Panc1 (cell line): ENCODE results near the gene ATP8B1. TPM values are rescaled to one million over a fixed set of nuclear protein-coding genes. Genes with fewer than 3 reads are reported as not detected.

Experiments
- ATAC-seq: fragments of 200-7000 bp; cut with Tn5 transposase; 2 replicates; pipeline ENCODE4 v1.9.1; 2020; ENCODE audit warnings: mild to moderate bottlenecking, moderate library complexity
- BruUV-seq: library from RNA; stranded (reverse); fragments of 400-500 nt; replicated peaks from 2 replicates; lab custom pipeline; 2021; lab: Mats Ljungman, UMichigan
- CTCF ChIA-PET: fragments of 300-600 bp; sonication (Branson Sonifier 250); formaldehyde crosslinking; loops from one replicate; lab custom pipeline; 2022; ENCODE audit warnings: antibody characterized with exemption; lab: Charles Lee
- POLR2A ChIA-PET: fragments of 300-600 bp; sonication (Branson Sonifier 250); formaldehyde crosslinking; loops from one replicate; lab custom pipeline; 2022; ENCODE audit warnings: antibody characterized with exemption; lab: Charles Lee
- DNase-seq: peaks from one replicate; pipeline ENCODE4 v3.0.0-alpha.2; 2010; ENCODE audit warnings: low read depth, low spot score
- H3K27ac ChIP-seq: 2 replicates; pipeline ENCODE4 v1.5.1; 2011; ENCODE audit warnings: mild to moderate bottlenecking, low read length, inconsistent platforms
- H3K27me3 ChIP-seq: fragments of 200-500 bp; sonication (Bioruptor generic); 2 replicates; pipeline ENCODE4 v1.6.0; 2014; ENCODE audit warnings: low read length, inconsistent platforms; ENCODE audit not compliant: control insufficient read depth, insufficient read depth
- H3K36me3 ChIP-seq: fragments of 200-500 bp; sonication (Bioruptor generic); 2 replicates; pipeline ENCODE4 v1.5.1; 2014; ENCODE audit warnings: inconsistent platforms, mild to moderate bottlenecking, low read length, moderate library complexity; ENCODE audit not compliant: control insufficient read depth, insufficient read depth
- H3K4me1 ChIP-seq: 2 replicates; pipeline ENCODE4 v1.5.1; 2011; ENCODE audit warnings: inconsistent platforms, mild to moderate bottlenecking, low read length, moderate library complexity; ENCODE audit not compliant: control insufficient read depth, insufficient read depth
- H3K4me3 ChIP-seq, 2 experiments: 2 replicates each; pipeline ENCODE4 v1.5.1; 2011 to 2012; ENCODE audit warnings: low read depth in 2 of 2, low read length in 2 of 2, mild to moderate bottlenecking in 2 of 2, inconsistent platforms in 1 of 2, moderate library complexity in 1 of 2
- H3K9me3 ChIP-seq: fragments of 200-500 bp; sonication (Bioruptor generic); 2 replicates; pipeline ENCODE4 v1.5.1; 2014; ENCODE audit warnings: low read depth, mild to moderate bottlenecking, inconsistent platforms, low read length, moderate library complexity; ENCODE audit not compliant: control insufficient read depth, insufficient read depth
- POLR2AphosphoS5 ChIP-seq: IDR thresholded peaks from 2 replicates; pipeline ENCODE4 v1.6.1; 2012; ENCODE audit warnings: mild to moderate bottlenecking, low read depth, low read length, moderate library complexity
- REST ChIP-seq, 2 experiments: IDR thresholded peaks; 2 replicates each; pipeline ENCODE4 v1.6.1; 2011 to 2012; ENCODE audit warnings: low read depth in 2 of 2, control low read depth in 1 of 2, low read length in 1 of 2, mild to moderate bottlenecking in 1 of 2, moderate library complexity in 1 of 2; ENCODE audit not compliant: insufficient read depth in 1 of 2
- SIN3A ChIP-seq: IDR thresholded peaks from 2 replicates; pipeline ENCODE4 v1.6.1; 2012; ENCODE audit warnings: low read depth, mild to moderate bottlenecking, low read length, moderate library complexity, borderline replicate concordance; ENCODE audit not compliant: insufficient read depth
- TCF7L2 ChIP-seq: IDR thresholded peaks from 2 replicates; pipeline ENCODE4 v1.6.1; 2011; ENCODE audit warnings: mild to moderate bottlenecking, low read depth, low read length, inconsistent platforms
- in situ Hi-C: cut with HindIII; loops from 2 replicates; pipeline ENCODE4 v1.10.0; 2016; ENCODE audit warnings: low sequenced_read_pairs, low pct_unique_long_range_greater_than_20kb
- intact Hi-C: fragments of 100-400 bp; cut with micrococcal nuclease; formaldehyde crosslinking; loops from one replicate; pipeline ENCODE4 v1.10.0; 2022; ENCODE audit not compliant: unreplicated experiment
- total RNA-seq: library from RNA; stranded (reverse); gene quantifications from one replicate; pipeline ENCODE4 v1.2.1, GENCODE V29; 2021; ENCODE audit not compliant: unreplicated experiment
- TF ChIP-seq, protein P1 (sequence below): fragments of 450-650 bp; IDR thresholded peaks from 2 replicates; pipeline ENCODE4 v1.5.1; 2017; ENCODE audit warnings: mild to moderate bottlenecking

The ATP8B1 gene
- total RNA-seq, 1 experiment from 2014 or later: 12.5 TPM

- H3K27me3 ChIP-seq: no peaks in the 10 kb centered on the region
- DNase-seq: no peak
- H3K4me1 ChIP-seq: peaks cover 2% of the 10 kb centered on the region
- in situ Hi-C loops: no loop called here
- no TSS peak for BruUV-seq
- H3K27ac ChIP-seq: no peak overlapping the region
- CTCF ChIA-PET: no interaction called here
- TF ChIP-seq SIN3A (no peak), REST (IDR thresholded peaks at IDR 0.05; ENCODE audit: insufficient read depth in 1 of 2, low read depth in 2 of 2, low read length in 1 of 2) (no peak), TCF7L2 (no peak)
- H3K9me3 ChIP-seq: no peaks in the 10 kb centered on the region
- POLR2A ChIA-PET: interaction anchor here (0.6 kb wide), 1 partner anchor 200 kb away, joined by 7 read pairs; no protein-coding TSS in a partner anchor
- no peak for ATAC-seq
- no peaks in the 10 kb centered on the region for H3K36me3 ChIP-seq
- intact Hi-C loops: no loop called here
- no peak overlapping the region for H3K4me3 ChIP-seq
These were observed 43.5 kb downstream of the ATP8B1 start for GRCh38 chr18:57759650-57760049.

DNA sequence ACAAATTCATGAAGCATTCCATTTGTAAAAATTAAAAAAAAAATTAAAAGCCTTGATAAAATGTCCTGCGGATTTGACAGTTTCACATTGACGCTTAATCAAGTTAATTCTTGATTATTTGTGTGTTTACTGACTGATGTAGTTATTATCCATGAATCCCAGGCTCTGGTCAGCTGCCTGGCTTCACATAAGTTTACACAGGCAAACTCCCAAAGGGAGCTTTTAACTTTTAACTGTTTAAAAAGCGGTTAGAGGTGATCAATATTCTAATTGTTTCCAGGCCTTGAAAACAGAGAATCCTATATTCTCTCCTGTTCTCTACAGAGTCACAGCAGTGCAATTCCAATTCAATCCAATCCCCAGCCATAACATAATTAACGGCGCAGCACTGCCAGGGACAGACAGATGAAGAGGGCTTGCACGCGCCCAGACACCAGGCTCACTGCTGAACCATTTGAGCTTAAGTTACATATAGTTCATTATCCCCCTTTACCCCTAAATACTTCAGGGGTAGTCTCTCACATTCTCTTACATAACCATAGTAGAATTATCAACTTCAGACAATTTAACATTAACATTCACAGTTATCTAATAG is 47.5 kb downstream of the ATP8B1 start:
- Histone ChIP-seq H3K4me1 (peaks cover 4% of the 10 kb centered on the region), H3K27ac (no peak overlapping the region), H3K27me3 (no peaks in the 10 kb centered on the region), H3K36me3 (no peaks in the 10 kb centered on the region), H3K4me3 (no peak overlapping the region), H3K9me3 (no peaks in the 10 kb centered on the region)
- BruUV-seq: no TSS peak
- intact Hi-C loops: no loop called here
- in situ Hi-C loops: no loop called here
- ChIA-PET POLR2A (no interaction called here), CTCF (no interaction called here)
- TF ChIP-seq SIN3A: no peak
- no peak for TF ChIP-seq POLR2AphosphoS5
- no peak for TF ChIP-seq REST (IDR thresholded peaks at IDR 0.05; ENCODE audit: insufficient read depth in 1 of 2, low read depth in 2 of 2, low read length in 1 of 2)
- TF ChIP-seq, protein P1, sequence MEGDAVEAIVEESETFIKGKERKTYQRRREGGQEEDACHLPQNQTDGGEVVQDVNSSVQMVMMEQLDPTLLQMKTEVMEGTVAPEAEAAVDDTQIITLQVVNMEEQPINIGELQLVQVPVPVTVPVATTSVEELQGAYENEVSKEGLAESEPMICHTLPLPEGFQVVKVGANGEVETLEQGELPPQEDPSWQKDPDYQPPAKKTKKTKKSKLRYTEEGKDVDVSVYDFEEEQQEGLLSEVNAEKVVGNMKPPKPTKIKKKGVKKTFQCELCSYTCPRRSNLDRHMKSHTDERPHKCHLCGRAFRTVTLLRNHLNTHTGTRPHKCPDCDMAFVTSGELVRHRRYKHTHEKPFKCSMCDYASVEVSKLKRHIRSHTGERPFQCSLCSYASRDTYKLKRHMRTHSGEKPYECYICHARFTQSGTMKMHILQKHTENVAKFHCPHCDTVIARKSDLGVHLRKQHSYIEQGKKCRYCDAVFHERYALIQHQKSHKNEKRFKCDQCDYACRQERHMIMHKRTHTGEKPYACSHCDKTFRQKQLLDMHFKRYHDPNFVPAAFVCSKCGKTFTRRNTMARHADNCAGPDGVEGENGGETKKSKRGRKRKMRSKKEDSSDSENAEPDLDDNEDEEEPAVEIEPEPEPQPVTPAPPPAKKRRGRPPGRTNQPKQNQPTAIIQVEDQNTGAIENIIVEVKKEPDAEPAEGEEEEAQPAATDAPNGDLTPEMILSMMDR: no peak
- TF ChIP-seq TCF7L2: no peak
- no peak for DNase-seq
- no peak for ATAC-seq
